Right atrium auricular region (tissue), 2 donors: Measurements from ENCODE around the gene ASB13. TPM values are rescaled to one million over a fixed set of nuclear protein-coding genes. Genes with fewer than 3 reads are reported as not detected.

Experiments
- DNase-seq: peaks from one replicate; pipeline ENCODE4 v3.0.0-alpha.2; 2019; ENCODE audit warnings: low spot score
- H3K27ac ChIP-seq, 2 donors: fragments of 200-600 bp; sonication (generic); 1 replicate in 1 of 2; 2 replicates in 1 of 2; pipeline ENCODE4 v1.5.1; 2016 to 2019
- H3K27me3 ChIP-seq, 2 donors: fragments of 200-600 bp; sonication (generic); one replicate each; pipeline versions ENCODE4 v1.5.1 to v1.6.0; 2017 to 2019
- H3K36me3 ChIP-seq: fragments of 200-600 bp; sonication (generic); one replicate; pipeline ENCODE4 v1.5.1; 2016
- H3K4me1 ChIP-seq, 2 donors: fragments of 200-600 bp; sonication (generic); one replicate each; pipeline versions ENCODE4 v1.5.1 to v1.6.0; 2017 to 2019
- H3K4me3 ChIP-seq, 2 donors: fragments of 200-600 bp; sonication (generic); 1 replicate in 1 of 2; 2 replicates in 1 of 2; pipeline ENCODE4 v1.5.1; 2017 to 2019; ENCODE audit warnings: mild to moderate bottlenecking in 1 of 2, moderate library complexity in 1 of 2
- H3K9me3 ChIP-seq, 2 donors: fragments of 200-600 bp; sonication (generic); one replicate each; pipeline ENCODE4 v1.5.1; 2019
- CTCF ChIP-seq, 2 donors: fragments of 200-600 bp; sonication (generic); IDR thresholded peaks; one replicate each; pipeline ENCODE4 v1.5.1; 2019; ENCODE audit warnings: antibody characterized with exemption in 2 of 2
- total RNA-seq, 2 donors: library from RNA; depleted of rRNA; stranded (reverse); fragments of >200 nt; gene quantifications; one replicate each; pipeline ENCODE4 v1.1.0, GENCODE V29; 2016

Gene ASB13
- 10 to 100 TPM; 10.5 to 14.3 TPM for total RNA-seq

DNA sequence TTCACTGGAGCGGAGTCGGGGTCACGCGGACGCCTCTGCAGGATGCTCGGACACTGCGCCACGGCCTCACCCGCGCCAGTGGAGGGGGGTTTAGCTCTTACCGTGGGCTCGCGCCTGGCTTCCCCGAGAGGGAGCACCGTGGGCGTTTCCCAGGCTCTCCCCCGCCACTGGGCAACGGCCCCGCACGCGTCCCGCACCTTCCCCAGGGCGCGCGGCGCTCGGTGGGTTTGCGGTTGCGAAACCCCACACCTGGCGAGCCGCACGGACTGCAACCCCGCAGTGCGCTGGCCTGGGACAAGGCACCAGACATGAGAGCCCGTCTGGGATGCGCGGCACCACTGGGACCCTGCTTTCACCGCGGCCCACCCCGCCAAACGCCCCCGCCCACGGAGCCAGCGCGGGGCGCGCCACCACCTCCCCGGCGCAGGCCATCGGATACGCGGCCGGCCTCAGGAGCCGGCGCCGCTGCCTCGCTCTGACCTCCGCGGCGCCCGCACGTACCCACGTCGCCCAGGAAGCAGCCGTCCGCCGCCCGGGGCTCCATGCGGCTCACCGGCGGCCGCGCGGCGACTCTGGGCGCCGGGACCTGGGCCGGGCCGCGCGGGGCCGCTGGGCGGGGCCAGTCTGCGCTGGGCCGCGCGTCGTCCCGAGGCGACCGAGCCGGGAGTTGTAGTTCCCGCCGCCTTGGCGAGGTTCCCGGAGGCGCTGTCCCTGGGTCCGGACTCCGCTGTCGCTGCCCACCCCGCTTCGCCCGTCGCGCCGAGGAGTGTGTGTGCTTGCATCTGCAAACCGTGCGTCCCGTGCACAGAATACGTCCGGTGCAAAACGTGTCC is at the start of gene ASB13:
Gene ASB13, minus strand, starts transcription at position 588 of the 833 bp plus-strand sequence. Its CDS starts 44 bp downstream, at position 544.
- DNase-seq = no peak
- H3K9me3 ChIP-seq = no peaks in the 10 kb centered on the region
- no peak for TF ChIP-seq CTCF (IDR thresholded peaks at IDR 0.05)
- no peaks in the 10 kb centered on the region for H3K27me3 ChIP-seq
- no peaks in the 10 kb centered on the region for H3K36me3 ChIP-seq
- H3K27ac ChIP-seq = peak within 1 kb of the TSS; percentile 74 to 78
- peak within 1 kb of the TSS; percentile 86 for H3K4me3 ChIP-seq
- peaks cover 0 to 14% of the 10 kb centered on the region in 2 donors for H3K4me1 ChIP-seq

DNA sequence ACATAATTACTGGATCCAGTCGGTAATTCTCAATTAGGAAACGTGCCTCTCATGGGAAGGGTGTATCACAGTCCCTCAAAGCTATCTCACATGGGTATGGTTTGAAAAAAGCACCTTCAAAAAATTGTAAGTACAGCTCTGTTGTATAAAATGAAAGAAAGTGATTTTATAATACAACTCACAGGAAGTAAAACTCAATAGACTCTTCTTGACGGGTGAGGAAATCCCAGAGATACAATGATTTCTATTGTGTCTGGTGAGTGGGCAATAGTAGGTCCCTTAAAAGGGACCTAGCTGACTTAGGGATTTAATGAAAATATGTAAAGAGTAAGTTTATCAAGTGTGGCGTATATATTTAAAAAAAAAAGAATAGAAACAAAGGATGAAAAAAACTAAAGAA is 45.2 kb upstream of the ASB13 start:
- no peaks in the 10 kb centered on the region for H3K27me3 ChIP-seq
- DNase-seq = no peak
- H3K36me3 ChIP-seq = no peaks in the 10 kb centered on the region
- TF ChIP-seq CTCF (IDR thresholded peaks at IDR 0.05) = no peak
- H3K27ac ChIP-seq = no peak overlapping the region
- H3K4me3 ChIP-seq = peak overlapping the region in 1 of 2 donors; percentile 12
- H3K4me1 ChIP-seq = peaks cover 0 to 5% of the 10 kb centered on the region in 2 donors
- no peaks in the 10 kb centered on the region for H3K9me3 ChIP-seq

DNA sequence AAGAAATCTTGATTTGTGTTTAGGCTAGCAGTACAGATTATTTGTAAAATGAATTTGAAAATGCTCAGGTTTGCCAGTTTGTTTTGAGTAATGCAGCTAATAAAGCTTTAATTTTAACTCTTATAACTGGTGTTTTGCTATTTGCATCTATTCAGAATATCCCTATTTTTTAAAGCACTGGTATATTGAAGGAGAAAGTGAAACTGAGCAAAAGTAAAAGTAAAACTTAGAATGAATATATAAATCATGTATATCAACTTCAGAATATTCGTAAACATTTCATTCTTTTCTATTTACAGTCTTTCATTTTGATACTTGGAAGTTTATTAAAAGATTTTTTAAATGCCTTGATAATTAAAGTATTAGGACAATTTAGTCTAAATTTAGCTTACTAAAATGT is 44.5 kb upstream of the ASB13 start:
- Histone ChIP-seq H3K27me3 (no peaks in the 10 kb centered on the region), H3K4me3 (no peak overlapping the region), H3K4me1 (peaks cover 0 to 5% of the 10 kb centered on the region in 2 donors), H3K9me3 (no peaks in the 10 kb centered on the region), H3K36me3 (no peaks in the 10 kb centered on the region), H3K27ac (no peak overlapping the region)
- DNase-seq = no peak
- no peak for TF ChIP-seq CTCF (IDR thresholded peaks at IDR 0.05)

- DNase-seq = no peak
- Histone ChIP-seq H3K27me3 (no peaks in the 10 kb centered on the region), H3K4me1 (peaks cover 0 to 5% of the 10 kb centered on the region in 2 donors), H3K27ac (no peak overlapping the region), H3K4me3 (no peak overlapping the region), H3K9me3 (no peaks in the 10 kb centered on the region), H3K36me3 (no peaks in the 10 kb centered on the region)
- TF ChIP-seq CTCF (IDR thresholded peaks at IDR 0.05) = no peak
These were observed 43.5 kb upstream of the ASB13 start for GRCh38 chr10:5709865-5710264.

DNA sequence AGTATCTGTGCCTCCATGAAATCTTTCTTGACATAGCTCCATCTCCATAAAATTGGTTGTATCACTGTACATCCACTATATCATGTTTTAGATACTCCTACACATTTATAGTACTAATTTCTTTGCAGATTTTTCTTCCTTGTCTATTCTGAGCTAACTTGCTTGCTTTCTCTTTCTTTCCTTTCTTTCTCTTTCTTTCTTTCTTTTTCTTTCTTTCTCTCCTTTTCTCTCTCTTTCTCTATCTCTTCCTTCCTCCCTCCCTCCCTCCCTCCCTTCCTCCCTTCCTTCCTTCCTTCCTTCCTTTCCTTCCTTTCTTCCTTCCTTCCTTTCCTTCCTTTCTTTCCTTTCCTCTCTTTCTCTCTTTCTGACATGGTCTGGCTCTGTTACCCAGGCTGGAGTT is 42.0 kb upstream of the ASB13 start:
- no peak for DNase-seq
- Histone ChIP-seq H3K36me3 (no peaks in the 10 kb centered on the region), H3K4me3 (no peak overlapping the region), H3K27me3 (no peaks in the 10 kb centered on the region), H3K4me1 (peaks cover 0 to 5% of the 10 kb centered on the region in 2 donors), H3K27ac (no peak overlapping the region), H3K9me3 (no peaks in the 10 kb centered on the region)
- no peak for TF ChIP-seq CTCF (IDR thresholded peaks at IDR 0.05)
